Naive thymus-derived CD4-positive, alpha-beta T cell (primary cell): Measurements from ENCODE around the gene RNU6-1. TPM values are rescaled to one million over a fixed set of nuclear protein-coding genes. Genes with fewer than 3 reads are reported as not detected.
A peak's percentile ranks its signal among the peaks of the same experiment; 100 is the strongest.

Source experiments
- ATAC-seq: fragments of 150-1000 bp; cut with Tn5 transposase; 2 replicates; pipeline ENCODE4 v1.10.0; 2021; ENCODE audit warnings: mild to moderate bottlenecking, moderate library complexity
- CTCF ChIA-PET: fragments of 350-600 bp; sonication (Branson Sonifier 250); formaldehyde crosslinking; loops from one replicate; lab custom pipeline; 2021; ENCODE audit warnings: antibody characterized with exemption; lab: Charles Lee
- POLR2A ChIA-PET: fragments of 350-600 bp; sonication (Branson Sonifier 250); formaldehyde crosslinking; loops from one replicate; lab custom pipeline; 2021; ENCODE audit warnings: antibody characterized with exemption, inconsistent platforms; lab: Charles Lee
- DNase-seq, 9 donors: peaks; one replicate each; pipeline versions ENCODE4 v3.0.0 to v3.0.0-alpha.2; 2020 to 2022; ENCODE audit warnings: mixed read lengths in 1 of 9
- H3K27ac ChIP-seq: one replicate; pipeline ENCODE4 v1.7.0; 2013; ENCODE audit warnings: mild to moderate bottlenecking, low read depth, low read length, moderate library complexity
- H3K27me3 ChIP-seq, 2 donors: one replicate each; pipeline ENCODE4 v1.7.0; 2013; ENCODE audit warnings: low read length in 2 of 2, mild to moderate bottlenecking in 2 of 2, moderate library complexity in 2 of 2; ENCODE audit not compliant: control insufficient read depth in 2 of 2, insufficient read depth in 2 of 2
- H3K36me3 ChIP-seq, 3 experiments: 1 replicate in 2 of 3; 2 replicates in 1 of 3; pipeline ENCODE4 v1.7.0; 2013; ENCODE audit warnings: low read length in 3 of 3, mild to moderate bottlenecking in 3 of 3, moderate library complexity in 1 of 3; ENCODE audit not compliant: insufficient read depth in 3 of 3, control insufficient read depth in 2 of 3
- H3K4me1 ChIP-seq, 2 donors: one replicate each; pipeline ENCODE4 v1.7.0; 2013; ENCODE audit warnings: low read length in 2 of 2, mild to moderate bottlenecking in 2 of 2, moderate library complexity in 1 of 2; ENCODE audit not compliant: control insufficient read depth in 2 of 2, insufficient read depth in 2 of 2
- H3K4me3 ChIP-seq: 2 replicates; pipeline ENCODE4 v1.7.0; 2013; ENCODE audit warnings: mild to moderate bottlenecking, low read length
- H3K9me3 ChIP-seq, 3 experiments: 1 replicate in 2 of 3; 2 replicates in 1 of 3; pipeline ENCODE4 v1.7.0; 2013; ENCODE audit warnings: low read length in 3 of 3; ENCODE audit not compliant: control insufficient read depth in 2 of 3
- H3K27ac Mint-ChIP-seq, 9 donors: one replicate each; pipeline ENCODE4 v1.8.0; 2020 to 2022; ENCODE audit warnings: mixed read lengths in 9 of 9, mild to moderate bottlenecking in 8 of 9, moderate library complexity in 5 of 9, inconsistent platforms in 2 of 9
- H3K27me3 Mint-ChIP-seq, 5 donors: one replicate each; pipeline ENCODE4 v1.8.0; 2021 to 2022; ENCODE audit warnings: mixed read lengths in 5 of 5, mild to moderate bottlenecking in 1 of 5
- H3K36me3 Mint-ChIP-seq, 5 donors: one replicate each; pipeline ENCODE4 v1.8.0; 2020 to 2022; ENCODE audit warnings: mixed read lengths in 5 of 5, mild to moderate bottlenecking in 3 of 5, inconsistent platforms in 1 of 5
- H3K4me1 Mint-ChIP-seq, 7 donors: one replicate each; pipeline ENCODE4 v1.8.0; 2020 to 2022; ENCODE audit warnings: mixed read lengths in 7 of 7, mild to moderate bottlenecking in 3 of 7, inconsistent platforms in 1 of 7
- H3K4me3 Mint-ChIP-seq, 10 donors: one replicate each; pipeline ENCODE4 v1.8.0; 2020 to 2022; ENCODE audit warnings: mild to moderate bottlenecking in 10 of 10, mixed read lengths in 10 of 10, moderate library complexity in 6 of 10, inconsistent platforms in 2 of 10
- H3K9me3 Mint-ChIP-seq, 11 donors: one replicate each; pipeline ENCODE4 v1.8.0; 2020 to 2022; ENCODE audit warnings: mixed read lengths in 11 of 11, mild to moderate bottlenecking in 4 of 11, inconsistent platforms in 1 of 11, moderate library complexity in 1 of 11
- intact Hi-C, 2 donors: fragments of 100-400 bp; cut with micrococcal nuclease; formaldehyde crosslinking; loops; one replicate each; pipeline ENCODE4 v1.15.1; 2023
- polyA plus RNA-seq, 2 donors: library from polyadenylated mRNA; unstranded; fragments of 300-500 nt; fragmentation: Illumina TruSeq; gene quantifications; one replicate each; pipeline ENCODE4 v1.2.3, GENCODE V29; 2021
- total RNA-seq, 6 experiments: library from RNA in 5 of 6; stranded (reverse) in 5 of 6; gene quantifications; 1 replicate in 5 of 6; 2 replicates in 1 of 6; pipeline ENCODE4 v1.2.3 and lab custom pipeline; 2021 to 2026

Gene RNU6-1
- total RNA-seq (not detected), polyA plus RNA-seq (not detected), total RNA-seq (lab: John Stamatoyannopoulos, UW) (not detected)

GRCh38 chr15:67839929-67840748 is at the start of gene RNU6-1:
Gene RNU6-1 (minus strand): TSS chr15:67840045.
- CTCF ChIA-PET, result interaction anchor here (0.7 to 1.6 kb wide), 2 partner anchors 316 to 385 kb away, joined by 3 to 4 read pairs; no protein-coding TSS in a partner anchor

GRCh38 chr15:67887776-67888175 is 47.9 kb upstream of the RNU6-1 start:
- Mint-ChIP-seq H3K9me3 (peaks cover 0 to 13% (median 2%) of the 10 kb centered on the region in 11 donors), H3K36me3 (peaks cover 0 to 9% (median 2%) of the 10 kb centered on the region in 5 donors), H3K27me3 (peaks cover 5 to 21% (median 20%) of the 10 kb centered on the region in 5 donors), H3K27ac (no peak overlapping the region), H3K4me1 (peaks cover 1 to 17% (median 9%) of the 10 kb centered on the region in 7 donors), H3K4me3 (no peak overlapping the region)
- Histone ChIP-seq H3K4me3 (no peak overlapping the region), H3K27me3 (no peaks in the 10 kb centered on the region), H3K9me3 (no peaks in the 10 kb centered on the region), H3K36me3 (no peaks in the 10 kb centered on the region), H3K27ac (no peak overlapping the region), H3K4me1 (no peaks in the 10 kb centered on the region)
- ATAC-seq (no peak), DNase-seq (no peak)
- CTCF ChIA-PET, result no interaction called here
- POLR2A ChIA-PET, result no interaction called here
- intact Hi-C loops, result loop anchor here in 1 of 2 donors (10.0 kb wide), 1 partner anchor 417 kb away; no protein-coding TSS in a partner anchor

More at GRCh38 chr15:67839929-67840748, at the start of gene RNU6-1:
- intact Hi-C loops, result loop anchor here (1.0 to 10.0 kb wide), 13 partner anchors 23 to 1138 kb away; partner anchors contain the start of genes AAGAB (in 2 of the 2), C15orf61 (in 2 of the 2), FEM1B (in 2 of the 2) and IQCH (in 2 of the 2)
- peaks cover 17 to 51% (median 25%) of the 10 kb centered on the region in 7 donors for H3K4me1 Mint-ChIP-seq
- Histone ChIP-seq H3K9me3 (no peaks in the 10 kb centered on the region), H3K4me1 (peaks cover 18 to 21% of the 10 kb centered on the region in 2 donors), H3K27me3 (peaks cover 0 to 7% of the 10 kb centered on the region in 2 donors), H3K4me3 (peak within 1 kb of the TSS; percentile 82), H3K27ac (peak within 1 kb of the TSS; percentile 96), H3K36me3 (peaks cover 0 to 3% (median 0%) of the 10 kb centered on the region in 3 experiments)
- peak; percentile 91 to 99 (median 97) for DNase-seq
- H3K27ac Mint-ChIP-seq, result peak within 1 kb of the TSS; percentile 95 to 100 (median 99)
- peak; percentile 93 for ATAC-seq
- peaks cover 0 to 9% (median 0%) of the 10 kb centered on the region in 11 donors for H3K9me3 Mint-ChIP-seq
- H3K36me3 Mint-ChIP-seq, result no peaks in the 10 kb centered on the region
- H3K4me3 Mint-ChIP-seq, result peak within 1 kb of the TSS; percentile 82 to 97 (median 94)
- POLR2A ChIA-PET, result interaction anchor here (0.6 to 3.7 kb wide), 15 partner anchors 21 to 1327 kb away, joined by 3 to 18 read pairs (median 3); partner anchors contain the start of genes FEM1B, MAP2K5 and PIAS1
- peaks cover 2 to 40% (median 7%) of the 10 kb centered on the region in 5 donors for H3K27me3 Mint-ChIP-seq

GRCh38 chr15:67885861-67886260 is 46.0 kb upstream of the RNU6-1 start:
- DNase-seq (no peak), ATAC-seq (no peak)
- H3K9me3 Mint-ChIP-seq, result peaks cover 0 to 8% (median 2%) of the 10 kb centered on the region in 11 donors
- peaks cover 0 to 9% (median 2%) of the 10 kb centered on the region in 5 donors for H3K36me3 Mint-ChIP-seq
- ChIA-PET POLR2A (no interaction called here), CTCF (no interaction called here)
- H3K4me3 Mint-ChIP-seq, result peak overlapping the region in 5 of 10 donors; percentile 53 to 84 (median 72)
- Histone ChIP-seq H3K4me1 (no peaks in the 10 kb centered on the region), H3K36me3 (no peaks in the 10 kb centered on the region), H3K27ac (no peak overlapping the region), H3K9me3 (no peaks in the 10 kb centered on the region), H3K27me3 (no peaks in the 10 kb centered on the region), H3K4me3 (no peak overlapping the region)
- intact Hi-C loops, result loop anchor here in 1 of 2 donors (10.0 kb wide), 1 partner anchor 419 kb away; no protein-coding TSS in a partner anchor
- H3K27me3 Mint-ChIP-seq, result peaks cover 5 to 25% (median 21%) of the 10 kb centered on the region in 5 donors
- H3K4me1 Mint-ChIP-seq, result peaks cover 8 to 29% (median 20%) of the 10 kb centered on the region in 7 donors
- H3K27ac Mint-ChIP-seq, result peak overlapping the region in 1 of 9 donors; percentile 4

GRCh38 chr15:67885175-67885523 is 45.3 kb upstream of the RNU6-1 start:
- intact Hi-C loops, result loop anchor here in 1 of 2 donors (10.0 kb wide), 1 partner anchor 420 kb away; no protein-coding TSS in a partner anchor
- Mint-ChIP-seq H3K27ac (peak overlapping the region in 1 of 9 donors; percentile 4), H3K36me3 (peaks cover 0 to 7% (median 2%) of the 10 kb centered on the region in 5 donors), H3K4me3 (peak overlapping the region; percentile 53 to 84 (median 74)), H3K9me3 (peaks cover 0 to 6% (median 1%) of the 10 kb centered on the region in 11 donors), H3K4me1 (peaks cover 8 to 29% (median 20%) of the 10 kb centered on the region in 7 donors), H3K27me3 (peaks cover 5 to 25% (median 21%) of the 10 kb centered on the region in 5 donors)
- POLR2A ChIA-PET, result interaction anchor here (0.5 kb wide), 1 partner anchor 362 kb away, joined by 3 read pairs; no protein-coding TSS in a partner anchor
- DNase-seq (no peak), ATAC-seq (no peak)
- H3K4me1 ChIP-seq, result no peaks in the 10 kb centered on the region
- peak overlapping the region; percentile 28 for H3K4me3 ChIP-seq
- no peak overlapping the region for H3K27ac ChIP-seq
- no peaks in the 10 kb centered on the region for H3K36me3 ChIP-seq
- H3K27me3 ChIP-seq, result no peaks in the 10 kb centered on the region
- CTCF ChIA-PET, result no interaction called here
- no peaks in the 10 kb centered on the region for H3K9me3 ChIP-seq

- peak; percentile 6 to 50 (median 35) for DNase-seq
- Histone ChIP-seq H3K27me3 (no peaks in the 10 kb centered on the region), H3K4me1 (no peaks in the 10 kb centered on the region), H3K36me3 (no peaks in the 10 kb centered on the region), H3K27ac (no peak overlapping the region), H3K9me3 (no peaks in the 10 kb centered on the region), H3K4me3 (peak overlapping the region; percentile 28)
- H3K36me3 Mint-ChIP-seq, result peaks cover 0 to 2% (median 0%) of the 10 kb centered on the region in 5 donors
- H3K27me3 Mint-ChIP-seq, result peaks cover 5 to 25% (median 21%) of the 10 kb centered on the region in 5 donors
- H3K9me3 Mint-ChIP-seq, result peaks cover 0 to 2% (median 0%) of the 10 kb centered on the region in 11 donors
- ATAC-seq, result peak; percentile 68
- H3K27ac Mint-ChIP-seq, result peak overlapping the region in 1 of 9 donors; percentile 32
- H3K4me1 Mint-ChIP-seq, result peaks cover 8 to 29% (median 20%) of the 10 kb centered on the region in 7 donors
- CTCF ChIA-PET, result interaction anchor here (0.6 kb wide), 1 partner anchor 23 kb away, joined by 3 read pairs; no protein-coding TSS in a partner anchor
- intact Hi-C loops, result loop anchor here in 1 of 2 donors (10.0 kb wide), 1 partner anchor 420 kb away; no protein-coding TSS in a partner anchor
- H3K4me3 Mint-ChIP-seq, result peak overlapping the region; percentile 53 to 84 (median 74)
- POLR2A ChIA-PET, result interaction anchor here (0.5 kb wide), 1 partner anchor 361 kb away, joined by 3 read pairs; no protein-coding TSS in a partner anchor
Observed at GRCh38 chr15:67884514-67885174, 44.8 kb upstream of the RNU6-1 start.
